GM19397 (cell line): Measurements from ENCODE around the gene FAM156B.
"Not testable (repeated sequence)": the region's sequence is repeated elsewhere in the genome, so short reads cannot be mapped to it uniquely, and the experiment has no call there.

Experiments
- ATAC-seq: cut with Tn5 transposase; IDR thresholded peaks from one replicate; pipeline ENCODE4 v1.9.1; 2021; ENCODE audit warnings: mild to moderate bottlenecking, moderate library complexity; ENCODE audit not compliant: unreplicated experiment

FAM156B gene

GRCh38 chrX:52914704-52915103 lies 17.6 kb downstream of the FAM156B start:
- ATAC-seq = not testable (repeated sequence)

- ATAC-seq = peak; percentile 39
These were observed 26.7 kb downstream of the FAM156B start for GRCh38 chrX:52923781-52924241.

GRCh38 chrX:52930214-52930613 lies 33.1 kb downstream of the FAM156B start:
- ATAC-seq = not testable (repeated sequence)

- ATAC-seq = no peak
These were observed 36.1 kb downstream of the FAM156B start for GRCh38 chrX:52933213-52933612.

GRCh38 chrX:52933976-52934703 lies 37.0 kb downstream of the FAM156B start:
- ATAC-seq = no peak

- peak; percentile 95 for ATAC-seq
These were observed 37.8 kb downstream of the FAM156B start for GRCh38 chrX:52934704-52935469.

GRCh38 chrX:52935470-52935784 lies 38.3 kb downstream of the FAM156B start:
- not testable (repeated sequence) for ATAC-seq

- not testable (repeated sequence) for ATAC-seq
These were observed 43.6 kb downstream of the FAM156B start for GRCh38 chrX:52940704-52941103.

- ATAC-seq = not testable (repeated sequence)
These were observed 44.6 kb downstream of the FAM156B start for GRCh38 chrX:52941728-52942127.

GRCh38 chrX:52945838-52946494 lies 48.8 kb downstream of the FAM156B start:
- ATAC-seq = not testable (repeated sequence)

GRCh38 chrX:52947501-52947900 lies 50.4 kb downstream of the FAM156B start:
- not testable (repeated sequence) for ATAC-seq

GRCh38 chrX:52948265-52948664 lies 51.1 kb downstream of the FAM156B start:
- not testable (repeated sequence) for ATAC-seq

- not testable (repeated sequence) for ATAC-seq
These were observed 52.2 kb downstream of the FAM156B start for GRCh38 chrX:52949325-52949724.

GRCh38 chrX:52949884-52950283 lies 52.8 kb downstream of the FAM156B start:
- not testable (repeated sequence) for ATAC-seq
